Measurements from ENCODE around the gene E4F1. TPM values are rescaled to one million over a fixed set of nuclear protein-coding genes. Genes with fewer than 3 reads are reported as not detected.

The E4F1 gene
- total and polyA plus RNA-seq, 10 of the 15 experiments (the other 5 are each of a cell fraction or from before 2014, with no cell fraction given), result 0.23 to 36.5 (median 14.5) TPM

DNA sequence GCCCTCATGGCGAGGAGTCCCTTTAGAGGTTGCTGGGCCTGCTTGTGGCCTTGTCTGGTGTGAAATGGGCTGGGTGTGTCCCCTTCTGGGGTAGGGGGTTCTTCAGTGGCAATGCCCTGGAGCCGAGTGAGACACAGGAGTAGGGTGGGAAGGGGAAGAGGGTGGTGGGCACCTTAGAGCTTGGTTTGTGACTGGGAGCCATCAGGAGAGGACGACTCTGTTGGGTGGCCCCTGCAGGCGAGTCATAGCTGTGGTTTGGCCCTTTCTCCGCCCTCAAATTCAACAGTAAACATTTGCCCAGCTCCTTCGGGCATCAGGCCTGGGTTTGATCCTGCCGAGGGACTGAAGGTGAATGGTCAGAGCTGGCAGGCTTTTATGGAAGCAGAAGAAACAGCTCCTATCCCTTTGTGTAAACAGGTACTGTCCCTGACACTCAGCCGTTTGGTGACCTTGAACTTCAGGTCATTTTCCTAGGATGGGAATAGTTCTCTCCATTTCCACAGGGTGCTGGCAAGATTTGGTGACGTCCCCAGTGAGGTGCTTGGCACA is 2.9 kb downstream of the E4F1 start (continued):
- TF ChIP-seq, protein P1, sequence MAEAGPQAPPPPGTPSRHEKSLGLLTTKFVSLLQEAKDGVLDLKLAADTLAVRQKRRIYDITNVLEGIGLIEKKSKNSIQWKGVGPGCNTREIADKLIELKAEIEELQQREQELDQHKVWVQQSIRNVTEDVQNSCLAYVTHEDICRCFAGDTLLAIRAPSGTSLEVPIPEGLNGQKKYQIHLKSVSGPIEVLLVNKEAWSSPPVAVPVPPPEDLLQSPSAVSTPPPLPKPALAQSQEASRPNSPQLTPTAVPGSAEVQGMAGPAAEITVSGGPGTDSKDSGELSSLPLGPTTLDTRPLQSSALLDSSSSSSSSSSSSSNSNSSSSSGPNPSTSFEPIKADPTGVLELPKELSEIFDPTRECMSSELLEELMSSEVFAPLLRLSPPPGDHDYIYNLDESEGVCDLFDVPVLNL (IDR thresholded peaks at IDR 0.05; ENCODE audit: low read depth, low read length), result no peak
- TF ChIP-seq RAD51 (IDR thresholded peaks at IDR 0.05) (no peak), BRCA1 (IDR thresholded peaks at IDR 0.05; ENCODE audit: low read depth, low read length) (no peak), ZNF622 (IDR thresholded peaks at IDR 0.05) (no peak), EZH2 (IDR thresholded peaks at IDR 0.05; ENCODE audit: borderline replicate concordance, control insufficient read depth, low read depth, low read length) (no peak), NR2F1 (conservative IDR thresholded peaks at IDR 0.05) (no peak), PML (IDR thresholded peaks at IDR 0.05; ENCODE audit: low read length) (no peak)
- TF ChIP-seq, protein P2, sequence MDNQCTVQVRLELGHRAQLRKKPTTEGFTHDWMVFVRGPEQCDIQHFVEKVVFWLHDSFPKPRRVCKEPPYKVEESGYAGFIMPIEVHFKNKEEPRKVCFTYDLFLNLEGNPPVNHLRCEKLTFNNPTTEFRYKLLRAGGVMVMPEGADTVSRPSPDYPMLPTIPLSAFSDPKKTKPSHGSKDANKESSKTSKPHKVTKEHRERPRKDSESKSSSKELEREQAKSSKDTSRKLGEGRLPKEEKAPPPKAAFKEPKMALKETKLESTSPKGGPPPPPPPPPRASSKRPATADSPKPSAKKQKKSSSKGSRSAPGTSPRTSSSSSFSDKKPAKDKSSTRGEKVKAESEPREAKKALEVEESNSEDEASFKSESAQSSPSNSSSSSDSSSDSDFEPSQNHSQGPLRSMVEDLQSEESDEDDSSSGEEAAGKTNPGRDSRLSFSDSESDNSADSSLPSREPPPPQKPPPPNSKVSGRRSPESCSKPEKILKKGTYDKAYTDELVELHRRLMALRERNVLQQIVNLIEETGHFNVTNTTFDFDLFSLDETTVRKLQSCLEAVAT (IDR thresholded peaks at IDR 0.05), result no peak
- TF ChIP-seq, protein P3, sequence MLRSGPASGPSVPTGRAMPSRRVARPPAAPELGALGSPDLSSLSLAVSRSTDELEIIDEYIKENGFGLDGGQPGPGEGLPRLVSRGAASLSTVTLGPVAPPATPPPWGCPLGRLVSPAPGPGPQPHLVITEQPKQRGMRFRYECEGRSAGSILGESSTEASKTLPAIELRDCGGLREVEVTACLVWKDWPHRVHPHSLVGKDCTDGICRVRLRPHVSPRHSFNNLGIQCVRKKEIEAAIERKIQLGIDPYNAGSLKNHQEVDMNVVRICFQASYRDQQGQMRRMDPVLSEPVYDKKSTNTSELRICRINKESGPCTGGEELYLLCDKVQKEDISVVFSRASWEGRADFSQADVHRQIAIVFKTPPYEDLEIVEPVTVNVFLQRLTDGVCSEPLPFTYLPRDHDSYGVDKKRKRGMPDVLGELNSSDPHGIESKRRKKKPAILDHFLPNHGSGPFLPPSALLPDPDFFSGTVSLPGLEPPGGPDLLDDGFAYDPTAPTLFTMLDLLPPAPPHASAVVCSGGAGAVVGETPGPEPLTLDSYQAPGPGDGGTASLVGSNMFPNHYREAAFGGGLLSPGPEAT (IDR thresholded peaks at IDR 0.05; ENCODE audit: low read depth), result no peak
- TF ChIP-seq, protein P4, sequence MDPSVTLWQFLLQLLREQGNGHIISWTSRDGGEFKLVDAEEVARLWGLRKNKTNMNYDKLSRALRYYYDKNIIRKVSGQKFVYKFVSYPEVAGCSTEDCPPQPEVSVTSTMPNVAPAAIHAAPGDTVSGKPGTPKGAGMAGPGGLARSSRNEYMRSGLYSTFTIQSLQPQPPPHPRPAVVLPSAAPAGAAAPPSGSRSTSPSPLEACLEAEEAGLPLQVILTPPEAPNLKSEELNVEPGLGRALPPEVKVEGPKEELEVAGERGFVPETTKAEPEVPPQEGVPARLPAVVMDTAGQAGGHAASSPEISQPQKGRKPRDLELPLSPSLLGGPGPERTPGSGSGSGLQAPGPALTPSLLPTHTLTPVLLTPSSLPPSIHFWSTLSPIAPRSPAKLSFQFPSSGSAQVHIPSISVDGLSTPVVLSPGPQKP (IDR thresholded peaks at IDR 0.05; ENCODE audit: low read depth, low read length), result no peak
